ENCODE data around the gene SPSB4.

GRCh38 chr3:141030296-141030695 is 20.9 kb upstream of the SPSB4 start:
- TF ChIP-seq CTCF (CRISPR knock-in tag; IDR thresholded peaks at IDR 0.05) (no peak), ZNF253 (CRISPR knock-in tag; IDR thresholded peaks at IDR 0.05; ENCODE audit: borderline replicate concordance) (no peak), ZBTB26 (CRISPR knock-in tag; IDR thresholded peaks at IDR 0.05; ENCODE audit: borderline replicate concordance) (no peak), ZNF225 (CRISPR knock-in tag; IDR thresholded peaks at IDR 0.05) (no peak), SUZ12 (IDR thresholded peaks at IDR 0.05; ENCODE audit: low read depth, low read length) (no peak), SAFB2 (CRISPR knock-in tag; IDR thresholded peaks at IDR 0.05; ENCODE audit: borderline replicate concordance, low read depth) (no peak), SMC3 (IDR thresholded peaks at IDR 0.05; ENCODE audit: low read length) (no peak), ESRRA (CRISPR knock-in tag; IDR thresholded peaks at IDR 0.05; ENCODE audit: low read depth) (no peak), ZFP36 (IDR thresholded peaks at IDR 0.05; ENCODE audit: borderline replicate concordance, low read depth, low read length, partially characterized antibody) (no peak)
- TF ChIP-seq, protein P1, sequence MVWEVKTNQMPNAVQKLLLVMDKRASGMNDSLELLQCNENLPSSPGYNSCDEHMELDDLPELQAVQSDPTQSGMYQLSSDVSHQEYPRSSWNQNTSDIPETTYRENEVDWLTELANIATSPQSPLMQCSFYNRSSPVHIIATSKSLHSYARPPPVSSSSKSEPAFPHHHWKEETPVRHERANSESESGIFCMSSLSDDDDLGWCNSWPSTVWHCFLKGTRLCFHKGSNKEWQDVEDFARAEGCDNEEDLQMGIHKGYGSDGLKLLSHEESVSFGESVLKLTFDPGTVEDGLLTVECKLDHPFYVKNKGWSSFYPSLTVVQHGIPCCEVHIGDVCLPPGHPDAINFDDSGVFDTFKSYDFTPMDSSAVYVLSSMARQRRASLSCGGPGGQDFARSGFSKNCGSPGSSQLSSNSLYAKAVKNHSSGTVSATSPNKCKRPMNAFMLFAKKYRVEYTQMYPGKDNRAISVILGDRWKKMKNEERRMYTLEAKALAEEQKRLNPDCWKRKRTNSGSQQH (CRISPR knock-in tag; IDR thresholded peaks at IDR 0.05; ENCODE audit: low read depth) = no peak
